Mucosa of descending colon (tissue), 3 donors: ENCODE results near the gene CPVL. TPM values are rescaled to one million over a fixed set of nuclear protein-coding genes. Genes with fewer than 3 reads are reported as not detected.
A peak's percentile ranks its signal among the peaks of the same experiment; 100 is the strongest.

Experiments
- ATAC-seq: fragments of 200-7000 bp; cut with Tn5 transposase; one replicate; pipeline ENCODE4 v1.9.1; 2020; ENCODE audit warnings: mild to moderate bottlenecking, moderate library complexity
- DNase-seq, 3 donors: peaks; one replicate each; pipeline ENCODE4 v3.0.0-alpha.2; 2020
- H3K36me3 ChIP-seq: fragments of 200-600 bp; one replicate; pipeline ENCODE4 v1.8.0; 2021; ENCODE audit warnings: low read depth, mild to moderate bottlenecking
- H3K4me1 ChIP-seq: fragments of 200-600 bp; one replicate; pipeline ENCODE4 v1.8.0; 2021; ENCODE audit warnings: low read depth, mild to moderate bottlenecking
- H3K4me3 ChIP-seq: fragments of 200-600 bp; one replicate; pipeline ENCODE4 v1.8.0; 2021; ENCODE audit warnings: mild to moderate bottlenecking
- H3K9me3 ChIP-seq: fragments of 200-600 bp; one replicate; pipeline ENCODE4 v1.8.0; 2021; ENCODE audit warnings: mild to moderate bottlenecking
- intact Hi-C, 2 donors: fragments of 100-400 bp; cut with DNase I in 1 of 2; cut with micrococcal nuclease in 1 of 2; formaldehyde crosslinking; loops; one replicate each; pipeline versions ENCODE4 v1.11.0 to v1.11.1; 2022; cut with DNase I, micrococcal nuclease
- total RNA-seq, 3 donors: library from RNA; stranded (reverse); fragmentation: NEBNext Ultra II Directional in 2 of 3; extraction: Animal tissue kit (Norgen Biotek cat#: 25700) in 2 of 3; gene quantifications; one replicate each; pipeline versions ENCODE4 v1.2.1 to v1.2.4, GENCODE V29; 2021 to 2023
- TF ChIP-seq, protein P1 (sequence below): fragments of 200-600 bp; IDR thresholded peaks from one replicate; pipeline ENCODE4 v1.8.0; 2022; ENCODE audit warnings: antibody characterized with exemption, mild to moderate bottlenecking
- donor health status: DM: no; HTN: no; CAD: no; lungs with moderate emphysema.
- donor health status: DM: no; HTN: no; CAD: no.
- donor health status: DM: no; HTN: yes; CAD: no.

The CPVL gene
- total RNA-seq, 3 donors from 2014 or later, result 8.1 to 20.0 (median 10.5) TPM

DNA sequence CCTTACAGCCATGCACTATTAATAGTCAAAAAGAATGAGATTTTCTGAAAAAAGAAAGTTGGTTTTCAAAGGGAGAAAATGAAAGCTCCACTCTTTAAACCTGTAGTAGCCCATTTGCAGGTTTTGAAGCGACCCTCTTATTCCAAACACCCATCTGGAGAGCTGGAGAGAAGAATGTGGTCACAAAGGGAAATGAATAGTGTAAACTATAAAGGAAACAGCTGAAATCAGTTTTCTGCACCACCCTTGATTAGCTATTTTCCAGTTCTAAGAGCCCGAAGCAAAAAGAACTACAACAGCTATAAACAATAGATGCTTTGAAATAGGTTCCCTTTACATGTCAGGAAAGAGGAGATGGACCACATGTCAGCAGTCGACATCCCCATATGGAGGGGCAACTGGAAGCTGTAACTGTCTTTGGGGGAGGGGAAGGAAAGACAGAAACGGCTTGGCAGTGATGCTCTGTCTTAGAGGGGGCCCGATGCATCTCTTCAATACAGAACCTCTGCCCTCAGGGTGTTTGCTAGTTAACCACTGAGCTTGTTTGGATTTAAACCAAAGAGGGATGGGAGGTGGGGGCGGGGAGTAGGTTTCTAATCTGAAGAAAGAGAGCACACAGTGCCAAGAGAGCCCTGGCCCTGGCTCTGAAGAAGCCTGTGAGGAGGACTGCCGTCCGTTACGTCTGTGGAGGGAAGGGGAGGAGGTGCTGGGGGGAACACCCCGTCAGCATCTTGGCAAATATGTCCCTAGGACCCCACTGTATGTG, 55.3 kb downstream of the CPVL start:
- DNase-seq (peak in 1 of 3 donors; percentile 18), ATAC-seq (peak; percentile 24)
- no peaks in the 10 kb centered on the region for H3K9me3 ChIP-seq
- peaks cover 14% of the 10 kb centered on the region for H3K4me1 ChIP-seq
- H3K4me3 ChIP-seq, result no peak overlapping the region
- TF ChIP-seq, protein P1, sequence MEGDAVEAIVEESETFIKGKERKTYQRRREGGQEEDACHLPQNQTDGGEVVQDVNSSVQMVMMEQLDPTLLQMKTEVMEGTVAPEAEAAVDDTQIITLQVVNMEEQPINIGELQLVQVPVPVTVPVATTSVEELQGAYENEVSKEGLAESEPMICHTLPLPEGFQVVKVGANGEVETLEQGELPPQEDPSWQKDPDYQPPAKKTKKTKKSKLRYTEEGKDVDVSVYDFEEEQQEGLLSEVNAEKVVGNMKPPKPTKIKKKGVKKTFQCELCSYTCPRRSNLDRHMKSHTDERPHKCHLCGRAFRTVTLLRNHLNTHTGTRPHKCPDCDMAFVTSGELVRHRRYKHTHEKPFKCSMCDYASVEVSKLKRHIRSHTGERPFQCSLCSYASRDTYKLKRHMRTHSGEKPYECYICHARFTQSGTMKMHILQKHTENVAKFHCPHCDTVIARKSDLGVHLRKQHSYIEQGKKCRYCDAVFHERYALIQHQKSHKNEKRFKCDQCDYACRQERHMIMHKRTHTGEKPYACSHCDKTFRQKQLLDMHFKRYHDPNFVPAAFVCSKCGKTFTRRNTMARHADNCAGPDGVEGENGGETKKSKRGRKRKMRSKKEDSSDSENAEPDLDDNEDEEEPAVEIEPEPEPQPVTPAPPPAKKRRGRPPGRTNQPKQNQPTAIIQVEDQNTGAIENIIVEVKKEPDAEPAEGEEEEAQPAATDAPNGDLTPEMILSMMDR, result no peak
- no peaks in the 10 kb centered on the region for H3K36me3 ChIP-seq
- intact Hi-C loops, result no loop called here

DNA sequence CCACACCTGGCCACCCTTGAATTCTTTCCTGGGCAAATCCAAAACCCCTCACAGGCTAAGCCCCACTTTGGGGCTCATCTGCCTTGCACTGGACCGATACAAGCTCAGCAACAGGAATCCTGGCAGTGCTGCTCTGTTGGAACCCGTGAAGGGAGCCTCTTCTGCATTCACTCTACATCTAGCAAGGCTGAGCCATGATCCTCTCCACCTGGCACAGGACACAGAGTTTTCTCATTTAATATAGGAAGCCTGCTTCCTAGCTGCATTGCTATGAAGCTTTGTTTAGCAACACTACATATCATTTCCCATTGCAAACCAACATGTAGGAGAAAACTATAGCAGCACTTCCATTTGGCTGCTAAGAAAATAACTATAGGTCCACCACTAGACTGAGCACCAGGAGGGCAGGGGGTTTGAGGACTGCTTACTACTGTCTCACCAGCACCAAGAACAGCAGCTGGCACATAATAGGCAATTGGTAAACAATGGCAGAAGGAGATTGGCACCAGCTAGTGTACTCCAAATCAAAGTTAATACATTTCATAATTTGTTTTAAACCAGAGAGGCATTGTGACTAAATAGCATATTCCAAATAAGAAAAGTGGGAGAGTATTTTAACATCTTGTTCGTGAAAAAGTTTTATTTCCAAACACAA, 56.1 kb downstream of the CPVL start:
- H3K4me3 ChIP-seq, result no peak overlapping the region
- peaks cover 14% of the 10 kb centered on the region for H3K4me1 ChIP-seq
- no peaks in the 10 kb centered on the region for H3K36me3 ChIP-seq
- no peaks in the 10 kb centered on the region for H3K9me3 ChIP-seq
- intact Hi-C loops, result no loop called here
- TF ChIP-seq, protein P1, result no peak
- ATAC-seq (no peak), DNase-seq (no peak)

DNA sequence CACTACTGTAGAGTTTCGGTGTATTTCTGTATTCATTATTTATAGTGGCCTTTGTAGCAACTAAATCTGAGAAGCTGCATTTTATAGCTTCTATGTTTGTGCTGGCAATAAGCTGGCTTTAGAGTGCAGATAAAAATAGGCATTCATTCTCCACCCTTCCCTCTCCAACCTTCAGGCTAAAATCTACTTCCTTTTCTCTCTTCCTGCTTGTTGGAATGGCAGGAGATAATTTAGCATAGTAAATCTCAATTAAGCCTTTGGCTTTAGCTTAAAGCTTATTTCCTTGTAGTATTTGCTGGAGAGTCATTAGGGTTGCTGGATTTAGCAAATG, 58.5 kb downstream of the CPVL start:
- Histone ChIP-seq H3K36me3 (no peaks in the 10 kb centered on the region), H3K4me3 (no peak overlapping the region), H3K9me3 (no peaks in the 10 kb centered on the region), H3K4me1 (peaks cover 14% of the 10 kb centered on the region)
- DNase-seq (peak in 1 of 3 donors; percentile 10), ATAC-seq (peak; percentile 89)
- intact Hi-C loops, result no loop called here
- TF ChIP-seq, protein P1, result no peak

DNA sequence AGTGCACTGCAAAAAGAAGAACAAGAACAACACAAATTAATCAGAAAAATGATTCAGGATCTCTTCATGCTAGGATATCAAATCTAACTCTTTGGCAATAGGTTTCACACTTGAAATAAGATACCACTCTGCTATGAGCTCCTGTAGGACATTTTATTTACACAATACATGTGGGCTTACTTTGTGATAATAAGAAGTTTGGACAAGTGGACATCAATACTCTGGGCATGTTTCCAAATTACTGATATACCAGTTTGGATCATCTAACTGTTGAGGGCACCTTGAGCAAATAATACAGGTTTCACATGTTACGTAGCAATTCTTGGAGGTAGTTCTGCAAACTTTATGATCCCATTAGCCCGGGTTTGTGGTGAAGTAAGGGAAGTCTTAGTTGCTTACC, 59.8 kb downstream of the CPVL start:
- Histone ChIP-seq H3K4me1 (peaks cover 14% of the 10 kb centered on the region), H3K4me3 (no peak overlapping the region), H3K9me3 (no peaks in the 10 kb centered on the region), H3K36me3 (no peaks in the 10 kb centered on the region)
- no peak for ATAC-seq
- DNase-seq, result no peak
- intact Hi-C loops, result no loop called here
- TF ChIP-seq, protein P1, result no peak

DNA sequence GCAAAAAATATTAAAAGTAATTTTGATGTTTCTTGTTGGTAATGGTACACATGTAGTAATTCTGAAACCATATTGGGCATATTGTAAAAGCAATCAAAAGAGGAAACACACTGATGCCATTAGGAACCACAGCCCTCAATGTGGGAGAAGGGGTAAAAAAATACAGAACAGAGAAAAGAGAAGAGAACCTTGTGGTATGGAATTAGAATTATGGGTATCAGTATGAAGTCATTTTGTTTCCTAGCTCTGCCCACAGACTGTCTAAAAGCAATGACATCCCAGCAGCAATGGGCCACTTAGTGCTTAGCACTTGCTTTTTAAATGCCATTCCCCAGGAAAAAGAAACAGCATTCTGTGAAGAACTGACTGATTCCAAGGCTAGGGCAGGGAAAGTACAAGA, 61.5 kb downstream of the CPVL start:
- no peak for DNase-seq
- Histone ChIP-seq H3K4me3 (no peak overlapping the region), H3K4me1 (peaks cover 14% of the 10 kb centered on the region), H3K9me3 (no peaks in the 10 kb centered on the region), H3K36me3 (no peaks in the 10 kb centered on the region)
- no peak for ATAC-seq
- TF ChIP-seq, protein P1, result no peak
- intact Hi-C loops, result no loop called here
